Epithelial cell of proximal tubule (primary cell): Measurements from ENCODE around the gene ACSL3. TPM values are rescaled to one million over a fixed set of nuclear protein-coding genes. Genes with fewer than 3 reads are reported as not detected.

Experiments used
- DNase-seq: peaks from one replicate; pipeline ENCODE4 v3.0.0-alpha.2; 2011; ENCODE audit warnings: low read depth
- H3K4me3 ChIP-seq: 2 replicates; pipeline ENCODE4 v1.5.1; 2011; ENCODE audit warnings: low read depth, mild to moderate bottlenecking, low read length
- total RNA-seq: library from RNA; depleted of rRNA; stranded (reverse); fragments of >200 nt; gene quantifications from 2 replicates; pipeline ENCODE4 v1.2.3, GENCODE V29; 2015
- TF ChIP-seq, protein P1 (sequence below): conservative IDR thresholded peaks from 2 replicates; pipeline ENCODE4 v1.5.1; 2012; ENCODE audit warnings: low read depth, mild to moderate bottlenecking, low read length

Gene ACSL3
- total RNA-seq, 1 donor from 2014 or later: 66.8 TPM

DNA sequence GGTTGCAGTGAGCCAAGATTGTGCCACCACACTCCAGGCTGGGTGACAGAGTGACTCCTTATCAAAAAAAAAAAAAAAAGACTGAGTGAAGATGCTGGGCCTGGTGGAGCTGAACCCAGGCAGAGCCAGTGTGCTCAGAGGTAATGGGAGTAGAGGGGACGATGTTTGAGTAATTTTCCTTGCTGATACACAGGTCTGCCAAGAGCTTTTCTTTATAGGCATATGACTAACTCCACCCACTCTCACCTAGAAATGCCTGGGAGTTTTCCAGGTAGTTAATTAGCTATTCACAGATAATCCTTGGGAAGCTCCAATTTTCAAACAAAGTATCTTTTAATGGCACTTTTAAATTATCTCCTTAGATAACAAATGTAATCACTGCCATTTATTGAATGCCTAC lies 33.4 kb upstream of the ACSL3 start:
- H3K4me3 ChIP-seq: no peak overlapping the region
- TF ChIP-seq, protein P1, sequence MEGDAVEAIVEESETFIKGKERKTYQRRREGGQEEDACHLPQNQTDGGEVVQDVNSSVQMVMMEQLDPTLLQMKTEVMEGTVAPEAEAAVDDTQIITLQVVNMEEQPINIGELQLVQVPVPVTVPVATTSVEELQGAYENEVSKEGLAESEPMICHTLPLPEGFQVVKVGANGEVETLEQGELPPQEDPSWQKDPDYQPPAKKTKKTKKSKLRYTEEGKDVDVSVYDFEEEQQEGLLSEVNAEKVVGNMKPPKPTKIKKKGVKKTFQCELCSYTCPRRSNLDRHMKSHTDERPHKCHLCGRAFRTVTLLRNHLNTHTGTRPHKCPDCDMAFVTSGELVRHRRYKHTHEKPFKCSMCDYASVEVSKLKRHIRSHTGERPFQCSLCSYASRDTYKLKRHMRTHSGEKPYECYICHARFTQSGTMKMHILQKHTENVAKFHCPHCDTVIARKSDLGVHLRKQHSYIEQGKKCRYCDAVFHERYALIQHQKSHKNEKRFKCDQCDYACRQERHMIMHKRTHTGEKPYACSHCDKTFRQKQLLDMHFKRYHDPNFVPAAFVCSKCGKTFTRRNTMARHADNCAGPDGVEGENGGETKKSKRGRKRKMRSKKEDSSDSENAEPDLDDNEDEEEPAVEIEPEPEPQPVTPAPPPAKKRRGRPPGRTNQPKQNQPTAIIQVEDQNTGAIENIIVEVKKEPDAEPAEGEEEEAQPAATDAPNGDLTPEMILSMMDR: no peak
- no peak for DNase-seq

GRCh38 chr2:222828572-222828971 lies 32.3 kb upstream of the ACSL3 start:
- no peak overlapping the region for H3K4me3 ChIP-seq
- TF ChIP-seq, protein P1: no peak
- no peak for DNase-seq

DNA sequence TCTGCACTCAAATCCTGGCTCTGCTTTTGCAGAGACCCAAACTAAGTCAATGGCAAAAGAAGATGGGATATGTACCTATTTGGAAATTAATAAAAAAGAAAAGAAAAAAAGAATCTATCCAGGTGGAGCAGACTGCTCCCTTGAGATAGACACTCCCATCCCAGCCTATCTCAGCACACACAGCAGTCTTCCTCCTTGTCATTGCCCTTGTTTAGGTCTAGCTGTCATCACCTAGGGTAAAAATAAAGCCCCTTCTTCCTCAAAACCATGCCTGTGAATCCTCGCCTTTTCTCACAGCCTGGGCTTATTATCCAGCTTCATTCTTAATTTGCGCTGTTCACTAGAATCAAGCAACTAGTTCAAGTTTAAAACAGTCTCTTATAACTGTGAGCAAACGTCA lies 30.7 kb upstream of the ACSL3 start:
- TF ChIP-seq, protein P1: no peak
- H3K4me3 ChIP-seq: no peak overlapping the region
- no peak for DNase-seq

- no peak for DNase-seq
- TF ChIP-seq, protein P1: no peak
- no peak overlapping the region for H3K4me3 ChIP-seq
Observed at GRCh38 chr2:222833410-222833809, 27.4 kb upstream of the ACSL3 start.

- TF ChIP-seq, protein P1: no peak
- no peak for DNase-seq
- no peak overlapping the region for H3K4me3 ChIP-seq
Observed at GRCh38 chr2:222835143-222835822, 25.6 kb upstream of the ACSL3 start.

DNA sequence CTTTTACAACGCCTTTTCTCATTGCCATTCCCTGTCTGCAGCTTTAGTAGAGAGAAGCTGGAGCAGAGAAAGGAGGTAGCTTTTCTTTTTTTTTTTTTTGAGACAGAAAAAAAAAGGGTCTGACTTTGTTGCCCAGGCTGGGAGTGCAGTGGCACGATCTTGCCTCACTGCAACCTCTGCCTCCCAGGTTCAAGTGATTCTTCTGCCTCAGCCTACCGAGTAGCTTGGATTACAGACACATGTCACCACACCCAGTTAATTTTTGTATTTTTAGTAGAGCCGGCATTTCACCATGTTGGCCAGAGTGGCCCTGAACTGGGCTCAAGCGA lies 25.0 kb upstream of the ACSL3 start:
- TF ChIP-seq, protein P1: no peak

GRCh38 chr2:222837643-222838056 lies 23.2 kb upstream of the ACSL3 start:
- TF ChIP-seq, protein P1: no peak
- DNase-seq: peak; percentile 70
- H3K4me3 ChIP-seq: no peak overlapping the region

More for the DNA sequence above, 25.0 kb upstream of the ACSL3 start:
- DNase-seq: no peak
- no peak overlapping the region for H3K4me3 ChIP-seq
